ENCODE results near the gene REEP1. TPM values are rescaled to one million over a fixed set of nuclear protein-coding genes. Genes with fewer than 3 reads are reported as not detected.

REEP1 gene
- total and polyA plus RNA-seq, 2 of the 13 experiments (the other 11 are each of a cell fraction or from before 2014, with no cell fraction given): 0.27 TPM; not detected in 1

GRCh38 chr2:86232910-86233309, 104.5 kb downstream of the REEP1 start:
- POLR2A ChIA-PET: no interaction called here
- FAIRE-seq: no peak
- intact Hi-C loops (cut with micrococcal nuclease; ENCODE audit: unreplicated experiment): no loop called here
- no peaks in the 10 kb centered on the region for H3K79me2 ChIP-seq (ENCODE audit: insufficient read depth, low read length)
- no peak overlapping the region for H3K27ac ChIP-seq (ENCODE audit: extremely low read length, insufficient read depth, low read length)
- no peak overlapping the region for H3K9ac ChIP-seq (ENCODE audit: insufficient read depth, low read depth, low read length)
- ATAC-seq: no peak
- CTCF ChIA-PET (ENCODE audit: low intra/inter-chr PET ratio, low total read pairs): no interaction called here
- no peaks in the 10 kb centered on the region for H4K20me1 ChIP-seq (ENCODE audit: insufficient read depth, low read length)
- in situ Hi-C loops (cut with HindIII; ENCODE audit: extremely low pct_ligation_motif_present, low pct_unique_long_range_greater_than_20kb): no loop called here
- 52% methylated on average over 6 of the region's 6 CpGs for WGBS (ENCODE audit: low lambda C conversion rate)
- no peak overlapping the region for H3K4me3 ChIP-seq (replicated peaks in 1 of 3; ENCODE audit: insufficient read depth in 1 of 3, low read depth in 2 of 3, low read length in 3 of 3)
- no peak for DNase-seq (ENCODE audit: low spot score)
- BruUV-seq (replicated peaks): no TSS peak
- H3K4me2 ChIP-seq (ENCODE audit: low read depth, low read length): no peak overlapping the region
- H3K27me3 ChIP-seq (ENCODE audit: control insufficient read depth in 1 of 2, insufficient read depth in 2 of 2, low read length in 2 of 2): 0 out of 5 replicates have a peak, but pooled peaks cover 2 to 5% of the 10 kb centered on the region in 2 experiments
- no peaks in the 10 kb centered on the region for H3K36me3 ChIP-seq (replicated peaks in 1 of 2; ENCODE audit: control insufficient read depth in 1 of 2, insufficient read depth in 2 of 2, low read length in 2 of 2)
- no peak overlapping the region for H2AFZ ChIP-seq (ENCODE audit: low read length)
- peaks cover 34% of the 10 kb centered on the region for H3K4me1 ChIP-seq (ENCODE audit: insufficient read depth, low read length)
- no peak for TF ChIP-seq ELF3 (CRISPR knock-in tag; IDR thresholded peaks at IDR 0.05)
- no peak for TF ChIP-seq ZNF335 (CRISPR knock-in tag; IDR thresholded peaks at IDR 0.05)
- TF ChIP-seq PPARG (CRISPR knock-in tag; conservative IDR thresholded peaks at IDR 0.05): no peak
- TF ChIP-seq PBX3 (CRISPR knock-in tag; IDR thresholded peaks at IDR 0.05; ENCODE audit: borderline replicate concordance): no peak
- TF ChIP-seq ZNF180 (CRISPR knock-in tag; IDR thresholded peaks at IDR 0.05; ENCODE audit: borderline replicate concordance, low read depth): no peak
- no peak for TF ChIP-seq KLF11 (CRISPR knock-in tag; IDR thresholded peaks at IDR 0.05)
- no peaks in the 10 kb centered on the region for H3K9me3 ChIP-seq (ENCODE audit: low read length)

- H2AFZ ChIP-seq (ENCODE audit: low read length): no peak overlapping the region
- DNase-seq (ENCODE audit: low spot score) (no peak), FAIRE-seq (no peak), ATAC-seq (peak; percentile 25)
- H3K27me3 ChIP-seq (ENCODE audit: control insufficient read depth in 1 of 2, insufficient read depth in 2 of 2, low read length in 2 of 2): 0 out of 5 replicates have a peak, but pooled peaks cover 2 to 5% of the 10 kb centered on the region in 2 experiments
- CTCF ChIA-PET (ENCODE audit: low intra/inter-chr PET ratio, low total read pairs): no interaction called here
- WGBS (ENCODE audit: low lambda C conversion rate): 53% methylated on average over 3 of the region's 15 CpGs
- no peaks in the 10 kb centered on the region for H3K9me3 ChIP-seq (ENCODE audit: low read length)
- H3K36me3 ChIP-seq (replicated peaks in 1 of 2; ENCODE audit: control insufficient read depth in 1 of 2, insufficient read depth in 2 of 2, low read length in 2 of 2): no peaks in the 10 kb centered on the region
- no peaks in the 10 kb centered on the region for H3K79me2 ChIP-seq (ENCODE audit: insufficient read depth, low read length)
- peaks cover 34% of the 10 kb centered on the region for H3K4me1 ChIP-seq (ENCODE audit: insufficient read depth, low read length)
- in situ Hi-C loops (cut with HindIII; ENCODE audit: extremely low pct_ligation_motif_present, low pct_unique_long_range_greater_than_20kb) (no loop called here), intact Hi-C loops (cut with micrococcal nuclease; ENCODE audit: unreplicated experiment) (no loop called here)
- TF ChIP-seq ZNF382 (CRISPR knock-in tag; IDR thresholded peaks at IDR 0.05; ENCODE audit: borderline replicate concordance): no peak
- 0 out of 2 replicates have a peak, but pooled peaks have one; percentile 19 for TF ChIP-seq ZNF768 (CRISPR knock-in tag; IDR thresholded peaks at IDR 0.05)
- no peak for TF ChIP-seq ZNF354B (CRISPR knock-in tag; IDR thresholded peaks at IDR 0.05)
- TF ChIP-seq ZMYM4 (CRISPR knock-in tag; IDR thresholded peaks at IDR 0.05): no peak
- TF ChIP-seq CHD4 (IDR thresholded peaks at IDR 0.05; ENCODE audit: borderline replicate concordance, low read length): no peak
- peak; percentile 8; the same call in 1 of the 2 replicates for TF ChIP-seq ZNF687 (CRISPR knock-in tag; IDR thresholded peaks at IDR 0.05)
- H3K4me2 ChIP-seq (ENCODE audit: low read depth, low read length): 0 out of 2 replicates have a peak overlapping the region, but pooled peaks have one; percentile 13
- no peak overlapping the region for H3K27ac ChIP-seq (ENCODE audit: extremely low read length, insufficient read depth, low read length)
- H3K4me3 ChIP-seq (replicated peaks in 1 of 3; ENCODE audit: insufficient read depth in 1 of 3, low read depth in 2 of 3, low read length in 3 of 3): no peak overlapping the region
- no TSS peak for BruUV-seq (replicated peaks)
- H4K20me1 ChIP-seq (ENCODE audit: insufficient read depth, low read length): no peaks in the 10 kb centered on the region
- no peak overlapping the region for H3K9ac ChIP-seq (ENCODE audit: insufficient read depth, low read depth, low read length)
- POLR2A ChIA-PET: no interaction called here
Observed at GRCh38 chr2:86232373-86232784, 105.0 kb downstream of the REEP1 start.
